Activated CD4-positive, CD25-positive, alpha-beta regulatory T cell treated with anti-CD3 and anti-CD28 coated beads, Interleukin-2, amount 50 U/mL, for 24 hours (primary cell): ENCODE data around the gene LCE1D.

Experiments
- ATAC-seq, 2 donors: fragments of 150-1000 bp; cut with Tn5 transposase; one replicate each; pipeline ENCODE4 v1.10.0; 2021; ENCODE audit warnings: mild to moderate bottlenecking in 1 of 2, moderate library complexity in 1 of 2

The LCE1D gene, protein sequence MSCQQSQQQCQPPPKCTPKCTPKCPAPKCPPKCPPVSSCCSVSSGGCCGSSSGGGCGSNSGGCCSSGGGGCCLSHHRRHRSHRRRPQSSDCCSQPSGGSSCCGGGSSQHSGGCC

DNA sequence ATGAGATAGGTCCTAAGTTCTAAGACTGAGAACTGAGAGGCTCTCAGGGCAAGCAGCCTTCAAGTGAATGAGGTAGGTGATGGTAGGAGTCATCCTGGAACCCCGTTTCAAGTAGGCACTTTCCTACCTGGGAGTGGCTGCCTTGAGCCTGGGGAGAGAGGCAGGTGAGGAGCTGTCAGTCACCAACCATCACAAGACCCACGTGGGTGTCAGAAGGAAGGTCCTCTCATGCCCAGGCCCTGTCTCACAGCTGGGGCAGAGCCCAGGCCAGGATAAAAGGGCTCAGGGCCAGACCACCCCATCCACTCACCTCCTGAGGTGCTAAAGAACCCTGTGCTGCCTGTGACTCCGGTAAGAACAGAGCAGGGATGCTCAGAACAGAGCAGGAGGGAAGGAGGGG lies at the start of gene LCE1D:
Gene LCE1D, plus strand, starts transcription at position 301 of the 400 bp plus-strand sequence. CDS start 1,074 bp downstream, outside the sequence.
- ATAC-seq = no peak

DNA sequence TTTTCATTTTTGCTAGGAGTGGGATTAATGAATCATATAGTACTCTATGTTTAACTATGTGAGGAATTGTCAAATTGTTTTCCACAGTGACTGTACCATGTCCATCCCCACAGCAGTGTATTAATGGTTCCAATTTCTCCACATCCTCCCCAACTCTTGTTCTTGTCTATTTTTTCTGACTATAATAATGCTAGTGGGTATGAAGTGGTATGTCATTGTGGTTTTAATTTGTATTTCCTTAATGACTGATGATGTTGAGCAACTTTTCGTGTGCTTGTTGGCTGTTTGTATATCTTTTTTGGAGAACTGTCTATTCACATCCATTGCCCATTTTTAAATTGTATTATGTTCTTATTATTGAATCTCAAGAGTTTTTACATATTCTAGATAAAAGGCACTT lies 48.7 kb upstream of the LCE1D start:
- no peak for ATAC-seq

DNA sequence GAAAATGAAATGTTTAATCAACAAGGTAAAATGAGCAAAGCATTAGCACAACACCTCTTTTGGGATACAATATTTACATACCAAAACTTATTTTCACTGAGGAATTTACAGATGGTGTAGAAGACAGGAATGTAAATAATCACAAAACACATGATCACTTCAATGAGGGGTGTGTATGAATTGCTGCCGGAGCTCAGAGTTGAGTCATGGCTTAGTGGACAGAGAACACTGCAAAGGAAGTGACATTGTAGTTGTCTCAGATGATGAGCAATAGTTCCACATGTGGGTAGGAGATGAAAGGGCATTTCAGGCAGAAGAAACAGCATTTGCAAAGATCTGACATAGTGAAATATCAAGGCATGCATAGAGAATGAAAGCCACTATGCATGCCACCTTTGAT lies 44.3 kb upstream of the LCE1D start:
- ATAC-seq = no peak

DNA sequence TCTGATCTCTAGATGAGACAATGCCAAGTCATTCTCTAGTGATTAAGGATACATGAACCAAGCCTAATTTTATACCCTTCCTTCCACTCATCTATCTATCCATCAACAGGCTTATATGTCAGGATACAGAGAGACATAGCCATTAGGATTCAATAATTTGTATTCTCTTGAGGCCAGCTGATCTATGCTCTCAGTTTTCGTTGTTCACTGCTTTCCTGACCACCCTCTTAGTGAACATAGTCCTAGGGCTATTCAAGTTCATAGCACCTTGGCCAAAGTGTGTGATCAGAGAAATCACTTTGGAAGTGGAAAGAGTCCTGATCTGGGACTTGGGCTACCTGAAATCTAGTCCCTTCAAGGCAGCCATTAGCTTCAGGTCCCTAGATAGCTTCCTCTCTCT lies 42.9 kb upstream of the LCE1D start:
- no peak for ATAC-seq

DNA sequence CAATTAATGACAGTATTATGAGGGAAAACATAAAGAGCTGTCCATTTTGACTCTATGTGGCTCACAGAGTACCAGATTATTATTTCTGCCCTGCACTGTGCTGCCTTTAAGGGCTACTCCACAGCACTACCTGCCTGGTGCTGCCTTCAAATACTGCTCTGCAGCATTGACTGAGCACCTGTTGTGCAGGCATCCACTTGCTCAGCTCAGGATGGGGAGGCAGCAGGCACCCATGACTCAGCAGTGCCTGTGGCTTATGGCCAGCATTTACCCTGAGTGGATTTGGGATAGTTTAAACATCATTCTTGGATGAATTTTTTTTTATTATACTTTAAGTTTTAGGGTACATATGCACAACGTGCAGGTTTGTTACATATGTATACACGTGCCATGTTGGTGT lies 39.6 kb upstream of the LCE1D start:
- no peak for ATAC-seq

DNA sequence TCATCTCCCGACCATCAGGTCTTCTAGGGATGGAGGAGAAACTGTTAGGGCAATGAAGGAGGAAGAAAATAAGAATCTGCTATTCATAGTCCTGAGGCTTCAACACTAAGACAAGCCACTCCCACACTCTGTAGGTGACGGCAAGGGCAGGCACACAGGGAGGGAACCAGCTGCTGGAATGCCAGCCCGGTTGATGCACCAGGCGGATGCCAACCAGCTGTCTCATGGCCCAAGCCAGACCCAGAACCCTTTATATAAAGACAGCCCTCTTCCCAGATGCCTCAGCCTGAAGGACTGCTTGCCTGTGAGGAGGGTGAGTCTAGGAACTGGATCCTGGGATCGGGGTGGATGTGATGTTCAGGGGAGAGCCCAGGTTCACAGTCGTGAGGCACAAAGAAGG lies 38.8 kb upstream of the LCE1D start, which contains the start of gene KPRP:
Gene KPRP, plus strand, starts transcription at position 279 of the 400 bp plus-strand sequence. CDS start 1,564 bp downstream, outside the sequence.
- no peak for ATAC-seq

DNA sequence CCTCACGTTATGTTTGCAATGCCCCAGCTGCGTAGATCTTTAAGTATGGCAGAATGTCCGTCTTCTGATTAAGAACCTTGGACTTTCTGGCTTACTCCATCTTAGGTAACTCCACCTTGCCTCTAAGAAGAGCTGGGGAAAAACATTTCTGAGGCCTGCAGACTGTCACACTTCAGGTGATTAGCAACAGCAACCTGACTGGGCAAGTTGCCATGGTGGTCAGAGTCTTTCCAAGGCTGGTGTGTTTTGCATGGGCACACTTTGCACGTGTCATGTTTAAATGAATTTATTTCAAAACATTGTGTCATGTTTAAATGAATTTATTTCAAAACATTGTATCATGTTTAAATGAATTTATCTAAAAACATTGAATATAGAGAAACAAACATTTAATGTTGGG lies 37.9 kb upstream of the LCE1D start:
- ATAC-seq = no peak

DNA sequence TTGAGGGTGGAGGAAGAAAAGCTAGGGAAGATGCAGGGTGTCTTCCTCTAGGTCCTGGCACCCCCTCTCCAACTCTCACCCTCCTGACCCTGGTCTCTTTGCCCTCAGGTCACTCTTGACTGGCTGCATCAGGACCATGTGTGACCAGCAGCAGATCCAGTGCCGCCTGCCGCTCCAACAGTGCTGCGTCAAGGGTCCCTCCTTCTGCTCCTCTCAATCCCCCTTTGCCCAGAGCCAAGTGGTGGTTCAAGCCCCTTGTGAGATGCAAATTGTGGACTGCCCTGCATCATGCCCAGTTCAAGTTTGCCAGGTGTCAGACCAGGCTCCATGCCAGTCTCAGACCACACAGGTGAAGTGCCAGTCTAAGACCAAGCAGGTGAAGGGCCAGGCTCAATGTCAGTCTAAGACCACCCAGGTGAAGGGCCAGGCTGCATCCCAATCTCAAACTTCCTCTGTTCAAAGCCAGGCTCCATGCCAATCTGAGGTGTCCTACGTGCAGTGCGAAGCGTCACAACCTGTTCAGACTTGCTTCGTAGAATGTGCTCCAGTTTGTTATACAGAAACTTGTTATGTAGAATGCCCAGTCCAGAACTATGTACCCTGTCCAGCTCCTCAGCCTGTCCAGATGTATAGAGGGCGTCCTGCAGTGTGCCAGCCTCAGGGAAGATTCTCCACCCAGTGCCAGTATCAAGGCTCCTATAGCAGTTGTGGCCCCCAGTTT lies 36.9 kb upstream of the LCE1D start:
- ATAC-seq = no peak

DNA sequence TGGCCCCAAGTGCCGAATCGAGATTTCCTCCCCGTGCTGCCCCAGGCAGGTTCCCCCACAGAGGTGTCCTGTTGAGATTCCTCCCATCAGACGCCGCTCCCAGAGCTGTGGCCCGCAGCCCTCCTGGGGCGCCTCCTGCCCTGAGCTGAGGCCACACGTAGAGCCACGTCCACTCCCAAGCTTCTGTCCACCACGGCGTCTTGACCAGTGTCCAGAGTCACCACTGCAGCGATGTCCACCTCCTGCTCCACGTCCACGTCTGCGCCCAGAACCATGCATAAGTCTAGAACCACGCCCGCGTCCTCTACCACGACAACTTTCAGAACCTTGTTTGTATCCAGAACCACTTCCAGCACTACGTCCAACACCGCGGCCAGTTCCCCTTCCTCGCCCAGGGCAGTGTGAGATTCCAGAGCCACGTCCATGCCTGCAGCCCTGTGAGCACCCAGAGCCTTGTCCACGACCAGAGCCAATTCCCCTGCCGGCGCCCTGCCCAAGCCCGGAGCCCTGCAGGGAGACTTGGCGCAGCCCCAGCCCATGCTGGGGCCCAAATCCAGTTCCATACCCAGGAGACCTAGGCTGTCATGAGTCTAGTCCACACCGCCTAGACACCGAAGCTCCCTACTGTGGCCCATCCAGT lies 35.9 kb upstream of the LCE1D start:
- no peak for ATAC-seq

DNA sequence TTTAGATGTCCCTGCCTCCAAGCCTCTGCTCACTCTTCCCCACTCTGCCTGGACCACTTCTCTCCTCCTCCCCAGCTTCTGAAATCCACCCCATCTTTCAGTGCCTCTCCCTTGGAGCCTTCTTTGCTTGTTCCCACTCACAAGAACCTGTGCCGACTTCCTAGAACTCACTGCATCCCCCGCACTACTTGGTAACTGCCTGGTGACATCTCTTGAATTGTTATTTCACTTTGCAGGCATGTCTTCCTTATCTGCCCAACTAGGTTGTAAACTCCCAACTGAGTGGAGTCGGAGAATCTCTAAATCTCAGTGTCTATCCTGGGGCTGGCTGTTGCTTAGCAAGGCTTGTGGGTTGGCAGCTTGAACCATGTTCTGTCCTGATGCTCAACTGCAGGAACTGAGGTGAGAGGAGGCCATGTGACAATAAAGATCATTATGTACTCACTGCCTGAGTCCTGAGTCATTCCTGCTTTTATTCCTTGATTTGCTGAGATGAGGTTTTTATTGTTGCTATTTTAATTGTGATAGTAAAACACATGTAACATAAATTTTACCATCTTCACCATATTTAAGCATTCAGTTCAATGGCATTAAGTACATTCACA lies 34.8 kb upstream of the LCE1D start:
- ATAC-seq = no peak

DNA sequence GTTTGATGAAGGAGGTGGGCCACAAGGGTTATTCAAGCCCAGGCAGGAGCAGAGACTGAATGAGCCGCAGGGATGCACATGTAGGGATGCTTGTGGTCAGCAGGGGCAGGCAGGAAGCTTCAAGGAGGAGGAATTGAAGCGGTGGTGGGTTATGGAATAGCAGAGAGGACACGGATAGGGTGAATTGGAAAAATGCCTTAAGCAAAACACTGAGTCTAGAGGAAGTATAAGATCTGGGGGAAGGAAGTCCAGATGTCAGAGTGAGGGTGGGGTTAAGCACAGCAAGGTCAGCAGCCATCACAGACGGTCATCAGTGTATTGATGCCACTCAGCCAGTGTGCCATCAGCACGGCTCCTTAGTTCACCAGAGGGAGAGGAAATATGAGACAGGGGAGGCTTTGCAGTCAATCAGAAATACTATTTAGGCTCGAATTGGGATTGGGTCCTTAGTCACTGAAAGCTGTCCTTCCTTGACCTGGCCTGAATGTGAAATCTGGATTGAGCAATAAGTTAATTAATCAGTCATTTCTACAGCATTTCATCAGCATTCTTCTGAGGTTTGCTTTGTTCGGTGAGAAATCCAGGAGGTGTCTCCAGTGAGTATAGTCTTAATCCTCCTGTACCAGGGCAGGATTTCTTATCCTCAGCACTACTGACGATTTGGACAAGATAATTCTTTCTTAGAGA lies 27.5 kb upstream of the LCE1D start:
- ATAC-seq = no peak

DNA sequence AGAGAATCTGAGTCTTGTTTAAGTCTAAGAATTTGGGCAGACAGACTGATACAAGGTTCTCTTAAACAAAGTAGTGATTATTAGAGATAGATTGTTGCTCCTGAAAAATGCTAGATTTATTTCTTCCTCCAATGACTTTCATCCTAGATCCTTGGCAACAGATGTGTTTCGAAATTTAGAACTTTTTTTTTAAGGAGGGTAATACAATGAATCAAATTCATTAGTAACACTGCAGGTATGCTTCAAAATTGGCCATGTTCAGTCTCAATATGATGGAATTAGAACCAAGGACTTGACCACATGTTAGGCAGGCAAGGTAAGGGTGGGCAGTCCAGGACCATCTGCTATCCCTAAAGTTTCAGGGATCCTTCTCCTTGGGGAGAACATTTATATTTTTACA lies 26.1 kb upstream of the LCE1D start:
- no peak for ATAC-seq

DNA sequence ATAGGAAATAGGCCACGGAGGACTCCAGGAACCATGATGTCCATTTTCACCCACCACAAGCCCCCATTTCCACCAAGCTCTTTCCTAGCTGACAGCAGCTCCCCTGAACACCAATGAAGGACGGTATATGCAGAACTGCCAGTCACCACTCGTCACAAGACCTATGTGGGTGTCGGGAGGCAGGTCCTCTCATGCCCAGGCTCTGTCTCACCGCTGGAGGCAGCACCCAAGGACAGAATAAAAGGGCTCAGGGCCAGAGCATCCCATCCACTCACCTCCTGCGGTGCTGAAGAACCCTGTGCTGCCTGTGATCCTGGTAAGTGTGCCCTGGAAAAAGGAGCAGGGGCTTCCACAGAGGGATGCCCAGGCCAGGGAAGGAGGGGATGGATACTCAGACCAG lies 21.6 kb upstream of the LCE1D start, which contains the start of gene LCE1F:
Gene LCE1F, plus strand, starts transcription at position 266 of the 400 bp plus-strand sequence. CDS start 1,232 bp downstream, outside the sequence.
- no peak for ATAC-seq

DNA sequence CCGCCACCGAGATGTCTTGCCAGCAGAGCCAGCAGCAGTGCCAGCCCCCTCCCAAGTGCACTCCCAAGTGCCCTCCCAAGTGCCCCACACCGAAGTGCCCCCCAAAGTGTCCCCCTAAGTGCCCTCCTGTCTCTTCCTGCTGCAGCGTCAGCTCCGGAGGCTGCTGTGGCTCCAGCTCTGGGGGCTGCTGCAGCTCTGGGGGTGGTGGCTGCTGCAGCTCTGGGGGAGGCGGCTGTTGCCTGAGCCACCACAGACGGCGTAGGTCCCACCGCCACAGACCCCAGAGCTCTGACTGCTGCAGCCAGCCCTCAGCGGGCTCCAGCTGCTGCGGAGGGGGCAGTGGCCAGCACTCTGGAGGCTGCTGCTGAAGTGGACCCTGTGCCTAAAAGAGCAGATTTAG lies 20.2 kb upstream of the LCE1D start:
- no peak for ATAC-seq

DNA sequence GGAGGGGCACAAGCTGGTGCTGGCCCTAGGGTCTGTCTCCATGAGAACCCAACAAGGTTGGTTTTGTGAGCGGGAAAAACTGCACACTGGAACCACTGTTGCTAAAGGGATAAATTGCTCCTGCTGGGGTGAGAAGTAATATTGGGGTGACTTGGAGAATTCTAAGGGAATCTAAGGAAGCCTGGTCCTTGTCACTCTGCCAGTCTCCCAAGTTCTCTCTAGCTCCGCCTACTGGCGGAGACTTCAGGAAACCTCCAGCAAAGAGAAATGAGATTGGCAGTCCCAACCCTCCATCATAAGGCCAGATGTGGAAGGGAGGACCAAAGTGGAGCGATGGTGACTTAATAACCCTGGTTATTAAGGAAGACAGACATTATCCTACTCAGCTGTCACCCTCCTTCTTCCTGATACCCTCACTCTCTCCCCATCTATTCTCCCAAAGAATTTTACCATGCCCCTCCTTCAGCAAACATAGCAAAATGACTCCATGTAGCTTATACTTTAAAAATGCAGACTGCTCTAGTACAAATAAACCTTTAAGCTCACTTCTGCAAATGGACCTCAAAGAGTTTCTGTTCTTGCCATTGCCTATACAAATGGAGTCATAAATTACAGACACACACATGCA lies 18.9 kb upstream of the LCE1D start:
- ATAC-seq = no peak

DNA sequence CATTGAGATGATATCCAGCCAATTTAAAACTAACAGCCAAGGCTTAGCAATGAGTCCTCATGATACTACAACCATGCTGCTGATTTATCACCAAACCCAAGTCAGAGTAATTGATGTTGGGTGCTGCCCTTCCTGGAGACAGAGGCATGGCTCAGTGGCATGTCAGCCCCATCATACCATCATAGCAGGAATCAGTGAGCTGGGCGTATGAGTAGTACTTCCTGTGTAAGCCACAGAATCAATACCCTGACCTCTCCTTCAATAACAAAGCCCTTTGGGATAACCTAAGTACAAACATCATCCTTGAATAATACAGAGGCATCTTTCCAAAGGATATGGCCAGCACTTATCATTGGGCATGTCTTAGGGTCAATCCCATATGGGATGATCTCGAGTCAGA lies 13.4 kb upstream of the LCE1D start:
- no peak for ATAC-seq

DNA sequence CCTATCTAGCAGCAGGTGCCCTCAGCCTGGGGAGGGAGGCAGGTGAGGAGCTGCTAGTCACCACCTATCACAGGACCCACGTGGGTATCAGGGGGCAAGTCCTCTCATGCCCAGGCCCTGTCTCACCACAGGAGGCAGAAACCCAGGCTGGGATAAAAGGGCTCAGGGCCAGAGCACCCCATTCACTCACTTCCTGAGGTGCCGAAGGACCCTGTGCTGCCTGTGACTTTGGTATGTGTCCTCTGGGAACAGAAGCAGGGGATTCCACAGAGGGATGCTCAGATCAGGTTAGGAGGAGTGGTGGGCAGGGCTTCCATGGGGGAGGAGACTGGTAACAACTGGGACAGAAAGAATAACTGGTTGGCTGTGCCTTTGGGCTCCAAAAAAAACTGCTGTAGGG lies 10.4 kb upstream of the LCE1D start, which contains the start of gene LCE1E:
Gene LCE1E, plus strand, starts transcription at position 181 of the 400 bp plus-strand sequence. CDS start 1,043 bp downstream, outside the sequence.
- ATAC-seq = no peak

DNA sequence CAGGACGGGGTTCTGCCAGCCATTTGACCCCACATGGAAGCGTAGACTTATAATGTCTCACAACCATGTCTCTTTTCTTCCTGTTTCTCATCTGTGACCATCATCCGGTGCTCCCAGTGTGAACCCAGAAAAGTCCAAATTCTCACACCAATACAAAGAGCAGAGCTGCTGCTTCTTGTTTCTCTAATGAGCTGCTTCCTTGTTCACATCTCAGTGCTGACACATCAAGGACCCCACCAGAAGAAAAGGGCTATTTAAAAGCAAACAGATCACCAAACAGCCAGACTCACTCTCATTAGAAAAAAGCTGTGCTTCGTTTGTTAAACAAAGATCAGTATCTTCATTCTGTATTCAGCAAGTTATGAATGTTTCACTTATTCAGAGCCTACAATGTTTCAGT lies 835 bp upstream of the LCE1D start:
- ATAC-seq = no peak

DNA sequence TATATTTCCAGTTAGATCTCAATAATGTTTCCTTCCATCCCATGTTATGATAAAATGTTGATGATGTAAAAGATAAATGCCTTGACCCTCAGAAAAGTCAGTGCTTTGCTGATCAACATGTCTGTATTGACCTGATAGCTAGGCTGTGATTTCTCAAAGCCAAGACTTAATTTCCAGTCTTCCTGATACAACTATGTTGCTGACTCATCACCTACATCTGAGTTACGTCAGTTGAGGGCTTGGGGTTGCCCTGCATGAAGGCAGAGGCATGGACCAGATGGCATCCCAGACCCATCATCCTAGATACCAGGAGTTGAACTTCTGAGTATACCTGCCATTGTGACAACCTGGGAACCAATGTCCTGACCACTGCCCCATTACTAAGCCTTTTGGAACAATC lies 4.8 kb downstream of the LCE1D start:
- ATAC-seq = no peak

DNA sequence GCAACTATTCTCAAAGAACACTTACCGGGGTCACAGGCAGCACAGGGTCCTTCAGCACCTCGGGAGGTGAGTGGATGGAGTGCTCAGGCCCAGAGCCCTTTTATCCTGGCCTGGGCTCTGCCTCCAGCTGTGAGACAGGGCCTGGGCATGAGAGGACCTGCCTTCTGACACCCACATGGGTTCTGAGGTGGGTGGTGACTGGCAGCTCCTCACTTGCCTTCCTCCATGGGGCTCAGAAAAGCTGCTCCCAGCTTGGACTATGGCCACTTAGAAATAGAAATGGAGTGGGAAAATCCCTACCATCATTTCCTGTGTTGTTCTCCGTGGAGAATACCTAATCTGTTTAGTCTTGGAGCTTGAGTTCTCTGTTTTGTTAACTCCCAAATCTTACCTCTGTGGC lies 10.1 kb downstream of the LCE1D start, which contains the start of gene LCE1C:
Gene LCE1C, minus strand, starts transcription at position 76 of the 400 bp plus-strand sequence. CDS start 1,173 bp downstream, outside the sequence.
- ATAC-seq = no peak

DNA sequence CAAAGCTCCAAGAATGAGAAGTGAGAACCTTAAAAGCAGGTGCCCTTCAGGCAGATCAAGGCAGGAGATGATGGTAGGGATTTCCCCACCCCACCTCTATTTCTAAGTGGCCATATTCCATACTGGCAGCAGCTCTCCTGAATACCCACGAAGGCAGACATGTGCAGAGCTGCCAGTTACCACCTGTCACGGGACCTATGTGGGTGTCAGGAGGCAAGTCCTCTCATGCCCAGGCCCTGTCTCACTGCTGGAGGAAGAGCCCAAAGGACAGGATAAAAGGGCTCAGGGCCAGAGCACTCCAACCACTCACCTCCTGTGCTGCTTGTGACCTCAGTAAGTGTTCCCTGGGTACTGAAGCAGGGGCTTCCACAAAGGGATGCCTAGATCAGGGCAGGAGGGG lies 14.5 kb downstream of the LCE1D start:
- peak in 1 of 2 donors; percentile 25 for ATAC-seq

DNA sequence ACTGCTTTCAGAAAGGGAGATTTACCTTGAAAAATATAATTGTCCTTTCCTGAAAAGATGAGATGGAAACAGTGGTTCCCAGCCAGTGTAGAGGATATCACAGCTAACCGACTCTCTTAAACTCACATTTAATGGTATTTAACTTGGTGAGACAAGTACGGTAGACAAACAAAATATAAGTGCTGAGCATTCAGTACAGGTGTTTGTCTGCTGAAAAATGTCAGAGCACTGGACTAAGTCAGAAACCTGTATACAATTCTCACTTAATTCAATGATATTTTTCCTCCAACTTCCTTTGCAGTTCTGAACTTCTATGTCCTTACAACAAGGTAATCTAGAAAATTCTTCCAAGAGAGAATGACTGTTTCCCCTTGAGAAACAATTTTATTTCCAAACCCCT lies 15.2 kb downstream of the LCE1D start, which contains the start of gene LCE1B:
Gene LCE1B, plus strand, starts transcription at position 301 of the 400 bp plus-strand sequence. CDS start 476 bp downstream, outside the sequence.
- ATAC-seq = no peak
